Hepatocyte (in vitro differentiated cells): Measurements from ENCODE around the gene KIAA0319L. TPM values are rescaled to one million over a fixed set of nuclear protein-coding genes. Genes with fewer than 3 reads are reported as not detected.

Source experiments
- DNase-seq: peaks from one replicate; pipeline ENCODE4 v3.0.0-alpha.2; 2016; ENCODE audit warnings: low spot score
- H2AFZ ChIP-seq: fragments of 200-600 bp; sonication (generic); 2 replicates; pipeline ENCODE4 v1.6.0; 2016; ENCODE audit warnings: antibody characterized with exemption, mild to moderate bottlenecking
- H3K27ac ChIP-seq: fragments of 200-600 bp; sonication (generic); 2 replicates; pipeline ENCODE4 v1.5.1; 2016; ENCODE audit warnings: mild to moderate bottlenecking
- H3K27me3 ChIP-seq: fragments of 200-600 bp; sonication (generic); 2 replicates; pipeline ENCODE4 v1.6.1; 2016
- H3K36me3 ChIP-seq: fragments of 200-600 bp; sonication (generic); replicated peaks from 2 replicates; pipeline ENCODE4 v1.5.1; 2016; ENCODE audit warnings: low read depth; ENCODE audit not compliant: insufficient read depth
- H3K4me1 ChIP-seq: fragments of 200-600 bp; sonication (generic); 2 replicates; pipeline ENCODE4 v1.5.1; 2016; ENCODE audit warnings: mild to moderate bottlenecking, moderate library complexity; ENCODE audit not compliant: insufficient read depth
- H3K4me2 ChIP-seq: fragments of 200-600 bp; sonication (generic); 2 replicates; pipeline ENCODE4 v1.6.0; 2016
- H3K4me3 ChIP-seq: fragments of 200-600 bp; sonication (generic); 2 replicates; pipeline ENCODE4 v1.5.1; 2016; ENCODE audit warnings: mild to moderate bottlenecking
- H3K79me2 ChIP-seq: fragments of 200-600 bp; sonication (generic); 2 replicates; pipeline ENCODE4 v1.6.0; 2017; ENCODE audit warnings: mild to moderate bottlenecking
- H3K9me2 ChIP-seq: fragments of 200-600 bp; sonication (generic); replicated peaks from 2 replicates; pipeline ENCODE4 v1.6.0; 2017; ENCODE audit warnings: mild to moderate bottlenecking; ENCODE audit not compliant: insufficient read depth
- H3K9me3 ChIP-seq: fragments of 200-600 bp; sonication (generic); 2 replicates; pipeline ENCODE4 v1.5.1; 2016; ENCODE audit warnings: low read depth, mild to moderate bottlenecking
- H4K20me1 ChIP-seq: fragments of 200-600 bp; sonication (generic); 2 replicates; pipeline ENCODE4 v1.6.0; 2016; ENCODE audit warnings: mild to moderate bottlenecking; ENCODE audit not compliant: insufficient read depth, poor library complexity, severe bottlenecking
- EZH2 ChIP-seq: fragments of 200-600 bp; sonication (generic); IDR thresholded peaks from 2 replicates; pipeline ENCODE4 v1.6.1; 2016; ENCODE audit warnings: antibody characterized with exemption, mild to moderate bottlenecking, borderline replicate concordance
- EZH2phosphoT487 ChIP-seq: fragments of 200-600 bp; sonication (generic); IDR thresholded peaks from one replicate; pipeline ENCODE4 v1.6.1; 2018; ENCODE audit warnings: antibody characterized with exemption, mild to moderate bottlenecking, low read depth, moderate library complexity; ENCODE audit not compliant: unreplicated experiment, severe bottlenecking
- WGBS: methylation state at CpG from one replicate; pipeline ENCODE4 v1.1.6; 2016; ENCODE audit warnings: low lambda C conversion rate; ENCODE audit errors: missing lambda C conversion rate; 5-methylcytosine and 5-hydroxymethylcytosine counted together
- polyA plus RNA-seq: library from polyadenylated mRNA; unstranded; fragments of >200 nt; fragmentation: Nextera tagmentation; extraction: Ambion mirVana; gene quantifications from 2 replicates; pipeline ENCODE4 v1.2.1, GENCODE V29; 2016
- total RNA-seq: library from RNA; depleted of rRNA; stranded (reverse); fragments of >200 nt; gene quantifications from 2 replicates; pipeline ENCODE4 v1.2.3, GENCODE V29; 2014
- TF ChIP-seq, protein P1 (sequence below): fragments of 200-600 bp; sonication (generic); IDR thresholded peaks from 2 replicates; pipeline ENCODE4 v1.5.1; 2016; ENCODE audit warnings: antibody characterized with exemption, mild to moderate bottlenecking; ENCODE audit not compliant: poor library complexity

Gene KIAA0319L
- total and polyA plus RNA-seq, 2 experiments from 2014 or later, result 56.3 to 77.7 TPM

DNA sequence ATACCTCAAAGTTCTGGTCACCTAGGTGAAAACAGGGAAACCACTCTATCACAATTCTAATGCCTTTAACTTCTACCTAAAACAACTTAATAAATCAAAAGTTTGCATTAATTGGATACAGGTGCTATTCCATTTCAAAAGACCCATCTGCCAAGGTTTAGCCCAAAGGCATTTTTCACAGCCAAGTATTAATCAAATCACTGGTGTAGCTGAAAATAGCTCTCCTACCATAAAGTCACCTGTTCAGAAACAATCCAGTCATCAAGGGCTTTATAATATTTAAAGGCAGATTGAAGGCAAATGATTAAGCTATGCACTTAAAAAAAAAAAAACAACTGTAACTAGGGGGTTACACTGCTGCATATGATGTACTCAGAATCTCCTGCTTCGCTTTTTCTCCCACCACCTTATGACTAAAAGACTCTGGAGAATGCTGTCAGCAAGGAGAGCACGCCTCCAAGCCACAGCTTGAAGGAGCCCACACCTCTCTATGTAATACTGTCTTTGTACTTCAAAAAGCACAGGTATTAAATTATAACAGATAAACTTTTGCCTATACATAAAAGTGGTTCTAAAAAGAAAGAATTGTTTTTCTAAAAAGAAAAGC, 20.5 kb downstream of the KIAA0319L start:
- Histone ChIP-seq H4K20me1 (no peaks in the 10 kb centered on the region), H3K27ac (no peak overlapping the region), H3K9me2 (no peaks in the 10 kb centered on the region), H3K4me1 (peaks cover 6% of the 10 kb centered on the region), H3K36me3 (no peaks in the 10 kb centered on the region), H3K27me3 (no peaks in the 10 kb centered on the region), H3K4me3 (no peak overlapping the region), H3K79me2 (peaks cover 64% of the 10 kb centered on the region), H3K4me2 (no peak overlapping the region), H2AFZ (no peak overlapping the region), H3K9me3 (no peaks in the 10 kb centered on the region)
- no peak for TF ChIP-seq EZH2
- TF ChIP-seq EZH2phosphoT487, result no peak
- TF ChIP-seq, protein P1, sequence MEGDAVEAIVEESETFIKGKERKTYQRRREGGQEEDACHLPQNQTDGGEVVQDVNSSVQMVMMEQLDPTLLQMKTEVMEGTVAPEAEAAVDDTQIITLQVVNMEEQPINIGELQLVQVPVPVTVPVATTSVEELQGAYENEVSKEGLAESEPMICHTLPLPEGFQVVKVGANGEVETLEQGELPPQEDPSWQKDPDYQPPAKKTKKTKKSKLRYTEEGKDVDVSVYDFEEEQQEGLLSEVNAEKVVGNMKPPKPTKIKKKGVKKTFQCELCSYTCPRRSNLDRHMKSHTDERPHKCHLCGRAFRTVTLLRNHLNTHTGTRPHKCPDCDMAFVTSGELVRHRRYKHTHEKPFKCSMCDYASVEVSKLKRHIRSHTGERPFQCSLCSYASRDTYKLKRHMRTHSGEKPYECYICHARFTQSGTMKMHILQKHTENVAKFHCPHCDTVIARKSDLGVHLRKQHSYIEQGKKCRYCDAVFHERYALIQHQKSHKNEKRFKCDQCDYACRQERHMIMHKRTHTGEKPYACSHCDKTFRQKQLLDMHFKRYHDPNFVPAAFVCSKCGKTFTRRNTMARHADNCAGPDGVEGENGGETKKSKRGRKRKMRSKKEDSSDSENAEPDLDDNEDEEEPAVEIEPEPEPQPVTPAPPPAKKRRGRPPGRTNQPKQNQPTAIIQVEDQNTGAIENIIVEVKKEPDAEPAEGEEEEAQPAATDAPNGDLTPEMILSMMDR, result no peak
- no peak for DNase-seq
- 82% methylated on average over 2 of the region's 2 CpGs for WGBS

DNA sequence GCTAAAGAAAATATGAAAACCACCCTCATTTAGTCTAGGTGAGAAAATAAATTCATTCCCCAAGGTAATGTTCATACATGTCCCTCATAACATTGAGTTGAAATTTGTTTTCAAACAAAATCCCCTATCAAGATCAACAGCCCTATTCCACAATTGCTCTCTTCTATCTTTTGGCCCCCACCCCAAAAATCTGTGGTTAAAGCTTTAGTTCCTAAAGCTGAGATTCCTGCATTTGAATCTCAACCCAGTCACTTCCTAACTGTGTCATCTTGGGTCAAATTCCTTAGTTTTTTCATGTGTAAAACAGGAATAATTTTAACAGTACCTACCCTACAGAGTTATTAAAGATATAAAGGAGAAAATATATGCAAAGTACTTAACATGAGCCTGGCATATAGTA, 22.0 kb downstream of the KIAA0319L start:
- Histone ChIP-seq H3K4me1 (peaks cover 6% of the 10 kb centered on the region), H3K79me2 (peaks cover 55% of the 10 kb centered on the region)

DNA sequence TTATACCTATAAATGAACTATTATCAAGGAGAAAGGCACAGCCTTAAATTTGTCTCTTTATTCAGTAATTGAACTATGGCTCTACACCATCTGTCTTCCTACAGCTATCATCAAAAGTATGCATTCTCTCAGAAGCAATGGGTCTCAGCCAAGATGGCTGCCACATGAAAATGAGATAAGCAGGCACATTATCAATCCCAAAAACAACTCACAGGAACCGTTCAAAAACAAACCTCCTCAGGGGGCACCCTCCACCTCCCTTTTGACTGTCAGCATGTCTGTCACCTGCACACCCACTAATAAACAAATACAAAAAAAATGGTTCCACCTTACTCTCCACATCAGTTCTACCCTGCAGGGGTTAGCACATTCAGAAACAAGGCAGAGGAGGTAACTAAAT, 23.6 kb downstream of the KIAA0319L start:
- H3K36me3 ChIP-seq, result peaks cover 8% of the 10 kb centered on the region
- H3K9me2 ChIP-seq, result no peaks in the 10 kb centered on the region
- no peak overlapping the region for H3K4me3 ChIP-seq
- TF ChIP-seq EZH2phosphoT487, result no peak
- no peak for TF ChIP-seq EZH2
- TF ChIP-seq, protein P1, result no peak
- no peak overlapping the region for H3K4me2 ChIP-seq
- H3K27ac ChIP-seq, result no peak overlapping the region
- 70% methylated on average over 1 of the region's 1 CpG for WGBS
- no peak overlapping the region for H2AFZ ChIP-seq
- no peaks in the 10 kb centered on the region for H3K27me3 ChIP-seq
- H3K4me1 ChIP-seq, result no peaks in the 10 kb centered on the region
- no peaks in the 10 kb centered on the region for H4K20me1 ChIP-seq
- no peak for DNase-seq
- H3K9me3 ChIP-seq, result peaks cover 16% of the 10 kb centered on the region
- peaks cover 49% of the 10 kb centered on the region for H3K79me2 ChIP-seq

More for the DNA sequence above, 22.0 kb downstream of the KIAA0319L start:
- H3K9me2 ChIP-seq, result no peaks in the 10 kb centered on the region
- no peak overlapping the region for H3K27ac ChIP-seq
- no peak overlapping the region for H2AFZ ChIP-seq
- TF ChIP-seq, protein P1, result no peak
- TF ChIP-seq EZH2, result no peak
- no peak for TF ChIP-seq EZH2phosphoT487
- H3K4me3 ChIP-seq, result no peak overlapping the region
- H3K27me3 ChIP-seq, result no peaks in the 10 kb centered on the region
- peaks cover 5% of the 10 kb centered on the region for H3K9me3 ChIP-seq
- H4K20me1 ChIP-seq, result no peaks in the 10 kb centered on the region
- DNase-seq, result no peak
- no peak overlapping the region for H3K4me2 ChIP-seq
- H3K36me3 ChIP-seq, result peaks cover 6% of the 10 kb centered on the region
